Astrocyte (in vitro differentiated cells and primary cell): ENCODE measurements around the gene MTMR6. TPM values are rescaled to one million over a fixed set of nuclear protein-coding genes. Genes with fewer than 3 reads are reported as not detected.

ENCODE experiments used
- DNase-seq: peaks from one replicate; pipeline ENCODE4 v3.0.0-alpha.2; 2010; ENCODE audit warnings: low read depth
- FAIRE-seq: peaks from 2 replicates; lab custom pipeline; 2011; peaks lifted over from hg19 to GRCh38; lab: Jason Lieb, UNC
- H2AFZ ChIP-seq: 2 replicates; pipeline ENCODE4 v1.6.0; 2012; ENCODE audit warnings: low read depth, low read length, inconsistent platforms
- H3K27ac ChIP-seq: 2 replicates; pipeline ENCODE4 v1.5.1; 2011; ENCODE audit warnings: low read depth, low read length, inconsistent platforms
- H3K27me3 ChIP-seq: 2 replicates; pipeline ENCODE4 v1.6.0; 2011; ENCODE audit warnings: low read length, inconsistent platforms; ENCODE audit not compliant: insufficient read depth
- H3K36me3 ChIP-seq: 2 replicates; pipeline ENCODE4 v1.5.1; 2011; ENCODE audit warnings: low read length, inconsistent platforms; ENCODE audit not compliant: insufficient read depth
- H3K4me1 ChIP-seq: 2 replicates; pipeline ENCODE4 v1.5.1; 2011; ENCODE audit warnings: low read length, inconsistent platforms; ENCODE audit not compliant: insufficient read depth
- H3K4me2 ChIP-seq: 2 replicates; pipeline ENCODE4 v1.6.0; 2012; ENCODE audit warnings: low read length, inconsistent platforms
- H3K4me3 ChIP-seq: 2 replicates; pipeline ENCODE4 v1.5.1; 2011; ENCODE audit warnings: low read depth, mild to moderate bottlenecking, low read length, inconsistent platforms; ENCODE audit not compliant: insufficient read depth
- H3K79me2 ChIP-seq: 2 replicates; pipeline ENCODE4 v1.6.0; 2012; ENCODE audit warnings: mild to moderate bottlenecking, low read length, inconsistent platforms; ENCODE audit not compliant: insufficient read depth
- H3K9ac ChIP-seq: 2 replicates; pipeline ENCODE4 v1.6.0; 2012; ENCODE audit warnings: mild to moderate bottlenecking, low read length, inconsistent platforms
- H3K9me3 ChIP-seq: 2 replicates; pipeline ENCODE4 v1.5.1; 2012; ENCODE audit warnings: low read depth, mild to moderate bottlenecking, low read length, inconsistent platforms; ENCODE audit not compliant: insufficient read depth
- H4K20me1 ChIP-seq: 2 replicates; pipeline ENCODE4 v1.6.0; 2012; ENCODE audit warnings: low read length, inconsistent platforms; ENCODE audit not compliant: insufficient read depth
- H3K27ac Mint-ChIP-seq: one replicate; pipeline ENCODE4 v1.8.0; 2021; ENCODE audit warnings: mild to moderate bottlenecking, mixed read lengths; ENCODE audit not compliant: unreplicated experiment
- H3K27me3 Mint-ChIP-seq: one replicate; pipeline ENCODE4 v1.8.0; 2021; ENCODE audit warnings: low read depth, mixed read lengths; ENCODE audit not compliant: unreplicated experiment
- H3K36me3 Mint-ChIP-seq: one replicate; pipeline ENCODE4 v1.8.0; 2021; ENCODE audit warnings: low read depth, mixed read lengths; ENCODE audit not compliant: unreplicated experiment
- H3K4me1 Mint-ChIP-seq: one replicate; pipeline ENCODE4 v1.8.0; 2021; ENCODE audit warnings: low read depth, mixed read lengths; ENCODE audit not compliant: unreplicated experiment
- H3K4me3 Mint-ChIP-seq: one replicate; pipeline ENCODE4 v1.8.0; 2021; ENCODE audit warnings: mild to moderate bottlenecking, moderate library complexity, mixed read lengths; ENCODE audit not compliant: unreplicated experiment
- H3K9me3 Mint-ChIP-seq: one replicate; pipeline ENCODE4 v1.8.0; 2021; ENCODE audit warnings: mild to moderate bottlenecking, mixed read lengths; ENCODE audit not compliant: unreplicated experiment
- EZH2 ChIP-seq: IDR thresholded peaks from 2 replicates; pipeline ENCODE4 v1.6.1; 2012; ENCODE audit warnings: mild to moderate bottlenecking, low read length, inconsistent platforms; ENCODE audit not compliant: insufficient read depth
- total RNA-seq: library from RNA; stranded (reverse); gene quantifications from 2 replicates; pipeline ENCODE4 v1.2.1, GENCODE V29; 2021
- TF ChIP-seq, protein P1 (sequence below): IDR thresholded peaks from 2 replicates; pipeline ENCODE4 v1.5.1; 2011; ENCODE audit warnings: low read depth, mild to moderate bottlenecking, inconsistent platforms, low read length, moderate library complexity; ENCODE audit not compliant: insufficient read depth

MTMR6 gene
- total RNA-seq, 1 donor from 2014 or later = 18.5 TPM

DNA sequence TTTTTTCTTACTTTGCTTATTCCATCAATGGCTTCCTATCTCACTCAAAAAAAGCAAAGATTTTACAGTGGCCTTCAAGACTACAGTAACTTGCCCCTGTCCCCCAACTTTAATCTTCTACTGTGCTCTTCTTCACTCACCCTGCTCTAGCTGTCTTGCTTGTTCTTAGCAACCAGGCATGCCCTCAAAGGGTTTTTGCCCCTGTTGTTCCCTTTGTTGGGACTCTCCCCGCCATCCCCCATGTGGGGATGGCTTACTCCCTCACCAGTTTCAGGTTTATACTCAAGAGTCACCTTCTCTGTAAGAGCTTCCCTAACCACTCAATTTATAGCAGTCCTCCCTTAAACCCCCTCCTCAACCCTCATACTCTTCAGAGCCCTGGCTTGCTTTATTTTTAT, 5.4 kb downstream of the MTMR6 start:
- TF ChIP-seq, protein P1, sequence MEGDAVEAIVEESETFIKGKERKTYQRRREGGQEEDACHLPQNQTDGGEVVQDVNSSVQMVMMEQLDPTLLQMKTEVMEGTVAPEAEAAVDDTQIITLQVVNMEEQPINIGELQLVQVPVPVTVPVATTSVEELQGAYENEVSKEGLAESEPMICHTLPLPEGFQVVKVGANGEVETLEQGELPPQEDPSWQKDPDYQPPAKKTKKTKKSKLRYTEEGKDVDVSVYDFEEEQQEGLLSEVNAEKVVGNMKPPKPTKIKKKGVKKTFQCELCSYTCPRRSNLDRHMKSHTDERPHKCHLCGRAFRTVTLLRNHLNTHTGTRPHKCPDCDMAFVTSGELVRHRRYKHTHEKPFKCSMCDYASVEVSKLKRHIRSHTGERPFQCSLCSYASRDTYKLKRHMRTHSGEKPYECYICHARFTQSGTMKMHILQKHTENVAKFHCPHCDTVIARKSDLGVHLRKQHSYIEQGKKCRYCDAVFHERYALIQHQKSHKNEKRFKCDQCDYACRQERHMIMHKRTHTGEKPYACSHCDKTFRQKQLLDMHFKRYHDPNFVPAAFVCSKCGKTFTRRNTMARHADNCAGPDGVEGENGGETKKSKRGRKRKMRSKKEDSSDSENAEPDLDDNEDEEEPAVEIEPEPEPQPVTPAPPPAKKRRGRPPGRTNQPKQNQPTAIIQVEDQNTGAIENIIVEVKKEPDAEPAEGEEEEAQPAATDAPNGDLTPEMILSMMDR = no peak
- no peak for TF ChIP-seq EZH2
- Histone ChIP-seq H3K27ac (no peak overlapping the region), H3K9ac (no peak overlapping the region), H3K4me2 (no peak overlapping the region), H3K9me3 (no peaks in the 10 kb centered on the region), H3K4me3 (no peak overlapping the region), H2AFZ (no peak overlapping the region), H3K4me1 (no peaks in the 10 kb centered on the region), H3K79me2 (peaks cover 96% of the 10 kb centered on the region), H4K20me1 (peaks cover 54% of the 10 kb centered on the region), H3K36me3 (no peaks in the 10 kb centered on the region), H3K27me3 (no peaks in the 10 kb centered on the region)
- Mint-ChIP-seq H3K36me3 (peaks cover 1% of the 10 kb centered on the region), H3K4me3 (no peak overlapping the region), H3K4me1 (peaks cover 7% of the 10 kb centered on the region), H3K27ac (no peak overlapping the region), H3K27me3 (no peaks in the 10 kb centered on the region), H3K9me3 (no peaks in the 10 kb centered on the region)
- FAIRE-seq = no peak
- DNase-seq = no peak

DNA sequence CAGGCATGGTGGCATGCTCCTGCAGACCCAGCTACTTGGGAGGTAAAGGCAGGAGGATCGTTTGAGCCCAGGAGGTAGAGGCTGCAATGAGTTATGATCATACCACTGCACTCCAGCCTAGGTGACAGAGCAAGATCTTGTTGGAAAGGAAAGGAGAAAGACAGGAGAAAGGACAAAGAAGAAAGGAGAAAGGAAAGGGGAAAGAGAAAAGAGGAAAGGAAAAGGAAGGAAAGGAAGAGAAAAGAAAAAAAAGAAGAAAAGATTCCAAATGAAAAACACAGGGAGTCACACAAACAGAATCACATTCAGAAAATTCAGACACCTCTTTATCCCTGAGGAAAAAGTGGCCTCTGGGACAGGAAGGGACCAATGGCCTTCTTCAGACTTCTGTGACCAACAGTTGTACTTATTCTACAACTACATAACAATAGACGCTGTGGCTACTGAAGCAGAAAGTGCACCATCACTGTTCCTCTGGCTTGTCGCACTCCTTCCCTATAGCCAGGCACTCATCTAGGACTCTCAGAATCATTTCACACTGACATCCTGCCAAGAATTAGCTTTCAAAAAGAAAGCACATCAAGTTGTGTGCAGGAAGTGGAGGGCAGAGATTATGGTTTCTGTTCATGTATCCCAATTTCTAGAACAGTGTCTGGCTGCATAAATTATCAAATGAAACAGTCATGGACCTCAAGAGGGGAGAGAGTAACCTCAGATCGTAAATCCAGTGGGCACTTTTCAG, 5.9 kb downstream of the MTMR6 start:
- no peaks in the 10 kb centered on the region for H3K4me1 ChIP-seq
- no peak for FAIRE-seq
- no peak for TF ChIP-seq EZH2
- H3K4me2 ChIP-seq = no peak overlapping the region
- H3K27me3 Mint-ChIP-seq = no peaks in the 10 kb centered on the region
- no peak overlapping the region for H3K4me3 Mint-ChIP-seq
- no peaks in the 10 kb centered on the region for H3K9me3 ChIP-seq
- H3K9me3 Mint-ChIP-seq = no peaks in the 10 kb centered on the region
- H3K4me1 Mint-ChIP-seq = peaks cover 12% of the 10 kb centered on the region
- H3K4me3 ChIP-seq = no peak overlapping the region
- peaks cover 1% of the 10 kb centered on the region for H3K36me3 Mint-ChIP-seq
- no peak overlapping the region for H2AFZ ChIP-seq
- H3K9ac ChIP-seq = no peak overlapping the region
- no peak overlapping the region for H3K27ac ChIP-seq
- H3K27ac Mint-ChIP-seq = no peak overlapping the region
- no peaks in the 10 kb centered on the region for H3K27me3 ChIP-seq
- H3K36me3 ChIP-seq = no peaks in the 10 kb centered on the region
- H4K20me1 ChIP-seq = peaks cover 60% of the 10 kb centered on the region
- peaks cover 96% of the 10 kb centered on the region for H3K79me2 ChIP-seq
- DNase-seq = no peak

DNA sequence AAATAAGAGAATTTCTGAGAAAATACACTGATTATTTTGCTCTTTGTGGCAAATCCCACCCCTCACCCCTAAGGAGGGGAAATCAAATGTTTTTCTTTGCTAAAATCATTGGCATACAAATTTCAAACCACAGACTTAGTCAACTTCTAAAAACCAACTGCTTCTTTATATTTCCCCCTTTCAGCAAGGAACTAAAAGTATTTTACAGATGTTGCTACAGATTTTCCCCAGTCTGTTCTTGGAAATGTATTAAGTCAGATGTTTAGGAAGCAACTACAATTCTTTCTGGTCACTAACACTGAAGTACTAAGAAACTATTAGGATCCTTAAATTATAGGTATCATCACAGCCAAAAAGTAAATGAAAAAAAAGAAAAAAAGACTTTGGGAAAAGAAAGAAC, 6.9 kb downstream of the MTMR6 start:
- H3K4me3 ChIP-seq = no peak overlapping the region
- H3K4me1 Mint-ChIP-seq = peaks cover 14% of the 10 kb centered on the region
- H4K20me1 ChIP-seq = peaks cover 60% of the 10 kb centered on the region

More for the DNA sequence above, 6.9 kb downstream of the MTMR6 start:
- FAIRE-seq (no peak), DNase-seq (no peak)
- TF ChIP-seq, protein P1 = no peak
- no peak for TF ChIP-seq EZH2
- Histone ChIP-seq H2AFZ (no peak overlapping the region), H3K27ac (no peak overlapping the region), H3K36me3 (no peaks in the 10 kb centered on the region), H3K27me3 (no peaks in the 10 kb centered on the region), H3K79me2 (peaks cover 94% of the 10 kb centered on the region), H3K9ac (no peak overlapping the region), H3K9me3 (no peaks in the 10 kb centered on the region), H3K4me1 (no peaks in the 10 kb centered on the region), H3K4me2 (no peak overlapping the region)
- no peak overlapping the region for H3K4me3 Mint-ChIP-seq
- peaks cover 1% of the 10 kb centered on the region for H3K36me3 Mint-ChIP-seq
- no peaks in the 10 kb centered on the region for H3K9me3 Mint-ChIP-seq
- H3K27me3 Mint-ChIP-seq = no peaks in the 10 kb centered on the region
- H3K27ac Mint-ChIP-seq = no peak overlapping the region
